ENCODE results near the gene CNTNAP4. TPM values are rescaled to one million over a fixed set of nuclear protein-coding genes. Genes with fewer than 3 reads are reported as not detected.

Gene CNTNAP4
- total RNA-seq, 1 experiment from 2014 or later = not detected

- CTCF ChIA-PET = no interaction called here
- Histone ChIP-seq H3K4me2 (ENCODE audit: low read length) (no peak overlapping the region), H3K4me3 (replicated peaks in 1 of 2; ENCODE audit: low read depth in 1 of 2, low read length in 2 of 2) (no peak overlapping the region), H3K9ac (ENCODE audit: low read length) (no peak overlapping the region), H4K20me1 (ENCODE audit: insufficient read depth) (no peaks in the 10 kb centered on the region), H3K27me3 (ENCODE audit: insufficient read depth, low read length) (no peaks in the 10 kb centered on the region), H3K4me1 (ENCODE audit: control insufficient read depth in 1 of 2, insufficient read depth in 2 of 2, low read length in 2 of 2) (no peaks in the 10 kb centered on the region), H3K36me3 (ENCODE audit: control insufficient read depth in 1 of 2, insufficient read depth in 2 of 2, low read length in 2 of 2) (no peaks in the 10 kb centered on the region), H3K79me2 (ENCODE audit: insufficient read depth, low read length) (no peaks in the 10 kb centered on the region), H3K27ac (ENCODE audit: low read depth, low read length) (no peak overlapping the region), H2AFZ (ENCODE audit: low read depth, low read length, poor library complexity, severe bottlenecking) (no peak overlapping the region), H3K9me3 (ENCODE audit: control insufficient read depth in 1 of 2, insufficient read depth in 1 of 2, low read depth in 1 of 2, low read length in 2 of 2) (peaks cover 0 to 11% of the 10 kb centered on the region in 2 experiments; a peak in 2 of 4 replicates), H3K9me2 (ENCODE audit: insufficient read depth) (no peaks in the 10 kb centered on the region)
- POLR2A ChIA-PET = no interaction called here
- intact Hi-C loops (cut with micrococcal nuclease) = no loop called here
- TF ChIP-seq SP1 (IDR thresholded peaks at IDR 0.05; ENCODE audit: low read depth) = no peak
- TF ChIP-seq EZH2 (IDR thresholded peaks at IDR 0.05) = no peak
- no peak for TF ChIP-seq YY1 (IDR thresholded peaks at IDR 0.05; ENCODE audit: extremely low read depth, insufficient replicate concordance, low read depth, low read length)
- TF ChIP-seq POLR2A (IDR thresholded peaks at IDR 0.05; ENCODE audit: borderline replicate concordance, extremely low read depth, insufficient read depth, insufficient read length) = no peak
- no peak for TF ChIP-seq CBX3 (IDR thresholded peaks at IDR 0.05; ENCODE audit: low read depth)
- no peak for TF ChIP-seq CEBPB (IDR thresholded peaks at IDR 0.05; ENCODE audit: low read depth)
- TF ChIP-seq JUND (IDR thresholded peaks at IDR 0.05) = no peak
- TF ChIP-seq RAD21 (IDR thresholded peaks at IDR 0.05; ENCODE audit: low read depth) = no peak
- DNase-seq (ENCODE audit: low read depth, low spot score) = no peak
- BruUV-seq (replicated peaks) = no TSS peak
- ATAC-seq = no peak
- RAD21 ChIA-PET (ENCODE audit: low non-redundant PET in 1 of 2, low total read pairs in 2 of 2, uncharacterized antibody in 2 of 2, unreplicated experiment in 2 of 2) = no interaction called here
Observed at GRCh38 chr16:76488065-76488417, 210.8 kb downstream of the CNTNAP4 start.

- H2AFZ ChIP-seq (ENCODE audit: low read depth, low read length, poor library complexity, severe bottlenecking) = no peak overlapping the region
- DNase-seq (ENCODE audit: low read depth, low spot score) (no peak), ATAC-seq (no peak)
- H3K27me3 ChIP-seq (ENCODE audit: insufficient read depth, low read length) = no peaks in the 10 kb centered on the region
- intact Hi-C loops (cut with micrococcal nuclease) = no loop called here
- no peaks in the 10 kb centered on the region for H4K20me1 ChIP-seq (ENCODE audit: insufficient read depth)
- no peaks in the 10 kb centered on the region for H3K9me2 ChIP-seq (ENCODE audit: insufficient read depth)
- no peaks in the 10 kb centered on the region for H3K79me2 ChIP-seq (ENCODE audit: insufficient read depth, low read length)
- H3K27ac ChIP-seq (ENCODE audit: low read depth, low read length) = no peak overlapping the region
- no peak overlapping the region for H3K4me2 ChIP-seq (ENCODE audit: low read length)
- H3K4me3 ChIP-seq (replicated peaks in 1 of 2; ENCODE audit: low read depth in 1 of 2, low read length in 2 of 2) = no peak overlapping the region
- no peak for TF ChIP-seq YY1 (IDR thresholded peaks at IDR 0.05; ENCODE audit: extremely low read depth, insufficient replicate concordance, low read depth, low read length)
- TF ChIP-seq SIN3A (IDR thresholded peaks at IDR 0.05; ENCODE audit: low read depth) = no peak
- TF ChIP-seq JUND (IDR thresholded peaks at IDR 0.05) = no peak
- no peak for TF ChIP-seq SRF (IDR thresholded peaks at IDR 0.05; ENCODE audit: low read depth)
- no peak for TF ChIP-seq POLR2A (IDR thresholded peaks at IDR 0.05; ENCODE audit: borderline replicate concordance, extremely low read depth, insufficient read depth, insufficient read length)
- no peak for TF ChIP-seq CTCF (IDR thresholded peaks at IDR 0.05 in 2 of 3, conservative IDR thresholded peaks at IDR 0.05 in 1 of 3; ENCODE audit: borderline replicate concordance in 1 of 3, insufficient read depth in 1 of 3, low read depth in 2 of 3, low read length in 2 of 3)
- TF ChIP-seq TCF7L2 (IDR thresholded peaks at IDR 0.05; ENCODE audit: borderline replicate concordance, extremely low read depth, insufficient read depth, insufficient read length) = no peak
- no peak for TF ChIP-seq ELF1 (IDR thresholded peaks at IDR 0.05; ENCODE audit: borderline replicate concordance, low read depth)
- no peak for TF ChIP-seq EGR1 (IDR thresholded peaks at IDR 0.05; ENCODE audit: low read depth)
- TF ChIP-seq ZNF274 (IDR thresholded peaks at IDR 0.05; ENCODE audit: low read depth, low read length) = no peak
- TF ChIP-seq REST (IDR thresholded peaks at IDR 0.05; ENCODE audit: low read depth) = no peak
- no peak for TF ChIP-seq RAD21 (IDR thresholded peaks at IDR 0.05; ENCODE audit: low read depth)
- ChIA-PET CTCF (no interaction called here), RAD21 (ENCODE audit: low non-redundant PET in 1 of 2, low total read pairs in 2 of 2, uncharacterized antibody in 2 of 2, unreplicated experiment in 2 of 2) (no interaction called here), POLR2A (no interaction called here)
- no peaks in the 10 kb centered on the region for H3K36me3 ChIP-seq (ENCODE audit: control insufficient read depth in 1 of 2, insufficient read depth in 2 of 2, low read length in 2 of 2)
- H3K4me1 ChIP-seq (ENCODE audit: control insufficient read depth in 1 of 2, insufficient read depth in 2 of 2, low read length in 2 of 2) = no peaks in the 10 kb centered on the region
- peaks cover 0 to 8% of the 10 kb centered on the region in 2 experiments; a peak in 2 of 4 replicates for H3K9me3 ChIP-seq (ENCODE audit: control insufficient read depth in 1 of 2, insufficient read depth in 1 of 2, low read depth in 1 of 2, low read length in 2 of 2)
- no peak overlapping the region for H3K9ac ChIP-seq (ENCODE audit: low read length)
- BruUV-seq (replicated peaks) = no TSS peak
Observed at GRCh38 chr16:76490036-76490639, 212.9 kb downstream of the CNTNAP4 start.

Data from HCT116 (cell line).